ENCODE measurements around the gene SORCS1. TPM values are rescaled to one million over a fixed set of nuclear protein-coding genes. Genes with fewer than 3 reads are reported as not detected.

SORCS1 gene
- total and polyA plus RNA-seq, 3 donors from 2014 or later = 2.6 to 9.6 (median 4.6) TPM

- no peak overlapping the region for H3K27ac ChIP-seq
- H3K36me3 ChIP-seq (ENCODE audit: low read depth, missing control alignments) = no peaks in the 10 kb centered on the region
- no peak for DNase-seq
- intact Hi-C loops (cut with DNase I; ENCODE audit: low total_unique reads) = no loop called here
- no peaks in the 10 kb centered on the region for H3K27me3 ChIP-seq
- TF ChIP-seq, protein P1, sequence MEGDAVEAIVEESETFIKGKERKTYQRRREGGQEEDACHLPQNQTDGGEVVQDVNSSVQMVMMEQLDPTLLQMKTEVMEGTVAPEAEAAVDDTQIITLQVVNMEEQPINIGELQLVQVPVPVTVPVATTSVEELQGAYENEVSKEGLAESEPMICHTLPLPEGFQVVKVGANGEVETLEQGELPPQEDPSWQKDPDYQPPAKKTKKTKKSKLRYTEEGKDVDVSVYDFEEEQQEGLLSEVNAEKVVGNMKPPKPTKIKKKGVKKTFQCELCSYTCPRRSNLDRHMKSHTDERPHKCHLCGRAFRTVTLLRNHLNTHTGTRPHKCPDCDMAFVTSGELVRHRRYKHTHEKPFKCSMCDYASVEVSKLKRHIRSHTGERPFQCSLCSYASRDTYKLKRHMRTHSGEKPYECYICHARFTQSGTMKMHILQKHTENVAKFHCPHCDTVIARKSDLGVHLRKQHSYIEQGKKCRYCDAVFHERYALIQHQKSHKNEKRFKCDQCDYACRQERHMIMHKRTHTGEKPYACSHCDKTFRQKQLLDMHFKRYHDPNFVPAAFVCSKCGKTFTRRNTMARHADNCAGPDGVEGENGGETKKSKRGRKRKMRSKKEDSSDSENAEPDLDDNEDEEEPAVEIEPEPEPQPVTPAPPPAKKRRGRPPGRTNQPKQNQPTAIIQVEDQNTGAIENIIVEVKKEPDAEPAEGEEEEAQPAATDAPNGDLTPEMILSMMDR (IDR thresholded peaks at IDR 0.05) = no peak
- no peak for TF ChIP-seq POLR2A (IDR thresholded peaks at IDR 0.05)
- H3K4me1 ChIP-seq = no peaks in the 10 kb centered on the region
- no peaks in the 10 kb centered on the region for H3K9me3 ChIP-seq
- H3K4me3 ChIP-seq = no peak overlapping the region
These were observed 485.2 kb downstream of the SORCS1 start for GRCh38 chr10:106679314-106679713.

DNA sequence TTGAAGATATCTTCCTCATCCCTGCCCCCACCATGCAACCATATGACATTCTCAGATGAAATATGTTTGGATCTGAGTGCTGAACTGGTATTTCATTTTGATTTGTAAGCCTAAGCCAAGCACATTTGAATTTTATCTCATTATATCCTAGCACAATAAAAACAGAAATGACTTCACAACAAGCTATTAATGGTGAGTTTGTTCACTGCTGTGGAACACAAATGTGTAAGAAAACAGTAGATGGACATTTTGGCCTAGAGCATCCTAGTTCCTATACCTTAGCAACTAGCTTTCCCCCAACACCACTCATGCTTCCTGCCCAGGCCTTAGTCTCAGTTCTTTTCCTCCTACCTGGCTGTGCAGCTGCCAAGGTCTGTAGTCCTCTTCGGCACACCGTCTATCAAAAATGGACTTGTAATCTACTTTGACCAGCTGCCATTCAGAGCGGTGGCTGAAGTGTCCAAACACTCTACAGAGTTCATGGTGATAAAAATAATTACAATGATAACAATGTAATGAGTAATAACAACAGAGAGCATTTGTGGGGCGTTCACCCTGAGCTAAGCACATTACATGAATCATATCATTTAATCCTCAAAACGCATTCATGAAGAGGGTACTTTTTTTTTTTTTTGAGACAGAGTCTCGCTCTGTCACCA is 491.9 kb downstream of the SORCS1 start:
- Histone ChIP-seq H3K36me3 (ENCODE audit: low read depth, missing control alignments) (no peaks in the 10 kb centered on the region), H3K27me3 (no peaks in the 10 kb centered on the region), H3K4me3 (no peak overlapping the region), H3K9me3 (no peaks in the 10 kb centered on the region), H3K4me1 (no peaks in the 10 kb centered on the region), H3K27ac (no peak overlapping the region)
- no peak for DNase-seq
- TF ChIP-seq, protein P1 (IDR thresholded peaks at IDR 0.05) = no peak
- no peak for TF ChIP-seq POLR2A (IDR thresholded peaks at IDR 0.05)
- 77 to 78% methylated on average over 6 of the region's 6 CpGs for WGBS, 2 donors
- intact Hi-C loops (cut with DNase I; ENCODE audit: low total_unique reads) = no loop called here

DNA sequence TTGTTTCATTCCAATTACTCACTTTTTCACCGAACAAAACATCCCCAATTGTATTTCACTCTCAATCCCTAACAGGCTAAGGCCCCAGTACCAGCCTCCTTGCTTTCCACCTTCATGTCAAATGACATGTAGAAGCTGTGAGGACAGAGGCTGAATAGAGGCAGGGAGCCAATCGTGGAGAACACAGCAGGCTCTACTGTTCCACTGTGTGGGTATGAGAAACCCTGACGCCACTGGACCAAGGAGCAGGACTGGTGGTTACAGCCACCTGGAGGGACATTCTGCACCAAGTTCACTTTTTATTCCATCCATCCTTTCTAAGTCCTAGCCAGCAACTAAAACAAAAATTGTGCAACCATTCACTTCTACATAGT is 502.8 kb downstream of the SORCS1 start:
- no peaks in the 10 kb centered on the region for H3K4me1 ChIP-seq
- H3K27me3 ChIP-seq = no peaks in the 10 kb centered on the region
- no peaks in the 10 kb centered on the region for H3K36me3 ChIP-seq (ENCODE audit: low read depth, missing control alignments)
- H3K4me3 ChIP-seq = no peak overlapping the region
- WGBS, 2 donors = 83 to 84% methylated on average over 3 of the region's 3 CpGs
- intact Hi-C loops (cut with DNase I; ENCODE audit: low total_unique reads) = no loop called here
- no peaks in the 10 kb centered on the region for H3K9me3 ChIP-seq
- no peak for TF ChIP-seq POLR2A (IDR thresholded peaks at IDR 0.05)
- TF ChIP-seq, protein P1 (IDR thresholded peaks at IDR 0.05) = no peak
- DNase-seq = no peak
- H3K27ac ChIP-seq = no peak overlapping the region

DNA sequence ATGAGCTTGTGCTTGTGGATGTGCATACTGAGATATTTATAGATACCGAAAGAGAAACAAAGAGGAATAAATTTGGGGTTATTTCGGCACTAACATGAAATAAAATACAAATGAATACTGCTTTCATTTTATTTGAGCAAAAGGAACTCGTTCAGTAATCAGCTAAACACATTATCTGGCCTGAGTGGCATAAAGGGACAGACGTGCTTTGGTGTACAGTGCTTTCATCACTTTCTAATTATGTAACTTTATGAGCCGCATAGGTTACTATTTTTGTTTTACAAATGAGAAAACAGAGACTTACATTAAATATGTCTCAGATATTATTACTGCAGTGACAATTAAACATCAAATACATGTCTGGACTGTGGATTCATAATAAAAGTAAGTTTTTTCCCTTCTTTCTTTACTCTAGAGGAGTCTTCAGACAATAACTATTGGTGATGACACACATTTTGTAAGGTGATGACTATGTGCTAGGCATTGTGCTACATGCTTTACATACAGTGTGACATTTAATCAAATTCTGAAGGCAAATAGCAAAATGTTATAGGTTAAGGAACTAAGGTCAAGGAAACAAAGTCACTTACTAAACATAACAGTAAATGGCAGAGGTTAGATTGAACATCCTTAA is 503.3 kb downstream of the SORCS1 start:
- H3K4me1 ChIP-seq = no peaks in the 10 kb centered on the region
- intact Hi-C loops (cut with DNase I; ENCODE audit: low total_unique reads) = no loop called here
- 83 to 84% methylated on average over 5 of the region's 5 CpGs for WGBS, 2 donors
- TF ChIP-seq, protein P1 (IDR thresholded peaks at IDR 0.05) = no peak
- DNase-seq = no peak
- no peaks in the 10 kb centered on the region for H3K27me3 ChIP-seq
- H3K36me3 ChIP-seq (ENCODE audit: low read depth, missing control alignments) = no peaks in the 10 kb centered on the region
- no peak overlapping the region for H3K27ac ChIP-seq
- H3K9me3 ChIP-seq = no peaks in the 10 kb centered on the region
- no peak overlapping the region for H3K4me3 ChIP-seq

DNA sequence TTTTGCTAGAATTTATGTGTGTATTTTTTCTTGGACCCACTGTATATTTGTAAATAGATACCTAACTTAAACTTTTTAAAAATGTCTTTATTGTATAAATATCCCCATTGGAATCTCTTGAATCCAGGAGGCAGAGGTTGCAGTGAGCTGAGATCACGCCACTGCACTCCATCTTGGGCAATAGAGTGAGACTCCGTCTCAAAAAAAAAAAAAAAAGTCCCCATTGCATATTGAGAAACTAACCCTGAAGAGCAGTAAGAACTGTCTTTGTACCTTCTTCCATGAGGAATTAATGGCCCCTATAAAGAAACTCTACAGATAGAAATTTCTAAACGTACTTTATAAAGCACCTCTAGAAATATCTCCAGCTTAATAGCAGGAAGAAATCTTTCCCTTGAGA is 504.0 kb downstream of the SORCS1 start:
- no peaks in the 10 kb centered on the region for H3K9me3 ChIP-seq
- no peak overlapping the region for H3K27ac ChIP-seq
- intact Hi-C loops (cut with DNase I; ENCODE audit: low total_unique reads) = no loop called here
- no peaks in the 10 kb centered on the region for H3K4me1 ChIP-seq
- no peaks in the 10 kb centered on the region for H3K27me3 ChIP-seq
- H3K4me3 ChIP-seq = no peak overlapping the region
- DNase-seq = no peak
- H3K36me3 ChIP-seq (ENCODE audit: low read depth, missing control alignments) = no peaks in the 10 kb centered on the region
- 84 to 85% methylated on average over 3 of the region's 3 CpGs for WGBS, 2 donors
- no peak for TF ChIP-seq POLR2A (IDR thresholded peaks at IDR 0.05)
- TF ChIP-seq, protein P1 (IDR thresholded peaks at IDR 0.05) = no peak
